Measurements from ENCODE around the gene MDFIC. TPM values are rescaled to one million over a fixed set of nuclear protein-coding genes. Genes with fewer than 3 reads are reported as not detected.

The MDFIC gene
- polyA plus RNA-seq, 3 donors: 3.2 to 53.7 (median 27.9) TPM

DNA sequence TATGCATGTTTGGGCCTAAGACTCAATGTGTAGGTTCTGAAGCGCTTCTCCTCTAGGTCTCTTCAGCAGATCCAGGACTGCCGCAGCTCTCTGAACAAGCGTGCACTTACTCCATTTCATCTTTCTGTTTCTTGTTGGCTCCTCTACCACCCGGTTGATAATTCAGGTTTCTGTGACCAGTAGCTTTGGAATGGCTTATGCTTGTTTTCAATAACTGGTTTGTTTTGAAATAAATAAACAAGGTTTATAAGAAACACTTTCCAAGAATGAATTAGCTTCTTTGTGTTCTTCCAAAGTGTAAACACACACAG lies 1.5 kb downstream of the MDFIC start:
- WGBS, 3 donors: 1 to 39% (median 2%) methylated on average over 4 of the region's 4 CpGs

DNA sequence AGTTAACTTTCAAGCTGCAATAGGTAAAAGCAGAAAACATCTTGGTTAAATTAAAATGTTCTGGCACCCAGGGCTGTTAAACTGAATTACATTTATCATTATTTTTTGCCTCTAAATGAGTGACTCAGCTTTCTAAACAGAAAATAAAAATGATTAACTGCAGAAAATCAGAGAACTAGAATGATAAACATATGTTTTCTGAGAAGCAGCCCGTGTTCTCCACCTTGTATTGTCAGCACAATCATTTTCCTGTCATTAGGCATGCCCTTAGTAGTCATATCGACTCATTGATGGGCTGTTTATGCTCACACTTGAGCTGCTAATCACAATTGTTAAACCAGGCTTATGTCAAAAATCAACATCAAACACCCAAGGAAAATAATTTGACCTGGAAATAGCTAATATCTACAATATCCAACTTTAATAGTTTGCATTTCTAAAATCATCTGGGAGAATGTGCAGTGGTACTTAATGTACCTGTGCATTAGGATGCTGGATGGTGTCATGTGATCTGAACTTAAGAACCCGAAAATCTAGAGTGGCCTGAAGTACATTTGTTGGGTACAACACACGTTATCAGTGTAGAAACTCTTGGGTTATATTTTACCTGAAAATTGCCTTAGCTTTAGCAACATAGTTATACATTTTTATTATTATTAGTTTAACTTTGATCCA lies 2.3 kb downstream of the MDFIC start:
- 51 to 73% (median 53%) methylated on average over 4 of the region's 4 CpGs for WGBS, 3 donors
- H3K27ac ChIP-seq (ENCODE audit: low read depth, low read length): no peak overlapping the region

More for the DNA sequence above, 1.5 kb downstream of the MDFIC start:
- H3K27ac ChIP-seq (ENCODE audit: low read depth, low read length): no peak overlapping the region

DNA sequence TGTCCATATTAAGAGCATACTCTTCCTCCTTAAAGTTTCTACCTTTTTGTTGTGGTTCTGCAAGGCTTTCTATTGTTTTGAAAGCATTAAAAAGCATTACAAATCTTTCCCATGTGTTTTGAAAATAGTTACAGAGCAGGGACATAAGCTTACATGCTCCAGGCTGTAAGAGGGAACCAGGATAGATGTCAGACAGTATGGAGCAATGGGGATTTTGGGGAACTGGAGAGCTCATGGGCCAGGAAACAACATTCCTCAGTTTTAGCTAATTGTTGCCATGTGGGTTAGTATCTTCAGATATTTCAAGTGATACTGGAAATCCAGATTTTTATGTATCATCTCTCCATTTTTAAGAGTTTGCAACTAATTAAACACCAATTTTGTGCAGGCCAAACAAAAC lies 3.5 kb downstream of the MDFIC start:
- no peak overlapping the region for H3K27ac ChIP-seq (ENCODE audit: low read depth, low read length)

DNA sequence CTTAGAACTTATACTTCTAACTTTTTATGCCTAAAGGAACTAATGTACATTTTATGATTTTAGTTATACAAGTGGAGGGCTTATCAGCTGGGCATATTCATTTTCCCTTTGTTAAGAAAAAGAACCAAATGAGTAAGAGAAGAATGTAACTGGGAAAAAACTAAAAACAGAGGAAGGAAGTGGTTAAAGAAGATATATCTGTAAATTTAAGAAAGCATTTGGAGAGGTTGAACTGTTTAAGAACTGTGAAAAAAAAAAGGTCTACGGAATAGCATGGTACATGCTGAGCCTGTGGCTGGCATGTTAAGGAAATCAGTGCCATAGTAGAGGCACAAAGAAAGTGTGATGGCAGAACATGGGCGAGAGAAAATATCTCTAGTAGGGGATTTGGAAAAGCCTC lies 6.2 kb downstream of the MDFIC start:
- H3K27ac ChIP-seq (ENCODE audit: low read depth, low read length): no peak overlapping the region
- 73 to 96% (median 79%) methylated on average over 1 to 2 of the region's 2 CpGs for WGBS, 3 donors

DNA sequence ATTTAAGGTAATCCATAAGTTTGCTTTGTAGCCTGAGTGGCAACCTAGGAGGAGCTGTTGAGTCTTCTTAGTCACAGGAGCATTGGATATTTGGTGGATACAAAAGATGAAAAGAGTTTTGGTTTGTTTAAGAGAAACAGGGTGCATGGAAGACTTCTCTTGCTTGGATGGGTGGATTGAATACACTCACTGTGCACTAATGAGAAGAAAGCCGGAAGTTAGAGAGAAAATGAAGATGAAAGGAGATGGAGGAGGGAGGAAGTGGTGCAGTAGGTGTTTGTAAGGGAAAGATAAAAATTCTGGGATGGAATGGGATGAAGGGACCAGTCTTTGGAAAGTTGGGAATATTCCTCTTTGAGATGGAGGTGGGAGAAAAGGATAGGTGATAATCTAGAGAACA lies 7.7 kb downstream of the MDFIC start:
- no peak overlapping the region for H3K27ac ChIP-seq (ENCODE audit: low read depth, low read length)
- WGBS, 3 donors: 83 to 90% (median 86%) methylated on average over 1 of the region's 1 CpG

DNA sequence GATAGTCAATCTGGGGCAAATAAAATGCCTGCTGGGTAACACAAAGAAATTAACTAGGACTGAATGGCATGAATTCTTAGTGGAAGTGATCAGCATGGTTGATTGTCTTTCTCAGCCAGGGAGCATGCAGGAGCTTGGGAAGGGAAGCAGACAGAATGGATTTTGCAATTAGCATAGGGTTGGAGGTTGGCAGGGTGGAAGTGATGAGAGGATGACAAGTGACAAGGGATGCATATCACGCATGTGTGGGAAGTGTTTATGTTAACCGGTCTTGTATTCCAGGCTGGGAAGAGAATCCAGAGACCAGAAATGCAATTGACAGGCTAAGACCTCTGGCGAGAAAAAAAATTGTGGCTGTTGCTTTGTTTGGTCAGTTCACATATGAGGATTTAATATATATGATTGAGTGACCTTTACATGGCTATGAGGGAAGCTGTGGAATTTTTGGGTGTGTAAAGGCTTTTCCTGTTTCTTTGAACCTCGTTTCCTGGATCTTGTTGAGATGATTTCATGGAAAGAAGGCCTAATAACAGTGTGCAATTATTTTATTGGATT lies 8.3 kb downstream of the MDFIC start:
- no peak overlapping the region for H3K27ac ChIP-seq (ENCODE audit: low read depth, low read length)
- WGBS, 3 donors: 66 to 77% (median 70%) methylated on average over 4 of the region's 4 CpGs

DNA sequence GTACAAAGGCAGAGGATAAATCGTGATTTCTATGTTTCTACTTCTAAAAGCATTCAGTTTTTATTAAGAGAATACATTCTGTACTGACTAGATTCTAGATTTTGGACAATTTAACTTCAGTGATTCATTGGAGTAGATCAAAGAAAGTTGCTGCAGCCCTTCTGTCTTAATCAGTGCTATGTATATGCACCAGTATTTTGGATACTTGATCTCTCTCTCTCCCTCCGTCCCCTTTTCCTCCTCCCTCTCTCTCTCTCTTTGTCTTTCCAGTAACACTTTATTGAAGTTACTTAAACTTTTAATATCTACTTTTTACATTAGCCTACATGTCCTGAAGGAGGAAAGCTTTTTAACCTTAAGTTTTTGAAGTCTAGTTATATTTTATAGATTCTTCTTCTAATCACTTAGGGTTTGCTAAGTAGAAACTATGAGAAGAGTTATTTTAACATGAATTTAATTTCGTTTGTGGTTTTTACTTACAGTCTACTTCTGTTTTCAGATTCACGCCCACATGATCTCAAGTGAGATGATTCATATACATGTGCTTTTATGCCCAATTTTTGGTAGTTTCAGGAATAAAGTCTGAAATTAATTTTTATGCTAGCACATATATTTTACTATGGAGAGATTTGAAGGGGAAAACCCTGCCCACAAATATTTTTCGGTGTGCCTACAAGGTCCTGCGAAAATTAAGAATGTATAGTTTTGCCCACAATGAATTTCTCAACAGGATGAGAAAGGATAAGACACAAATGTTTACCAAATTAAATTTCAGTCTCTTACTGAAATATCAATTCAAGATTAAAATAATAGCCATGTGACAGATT lies 9.1 kb downstream of the MDFIC start:
- H3K27ac ChIP-seq (ENCODE audit: low read depth, low read length): no peak overlapping the region
- WGBS, 3 donors: 45 to 72% (median 50%) methylated on average over 6 of the region's 6 CpGs

DNA sequence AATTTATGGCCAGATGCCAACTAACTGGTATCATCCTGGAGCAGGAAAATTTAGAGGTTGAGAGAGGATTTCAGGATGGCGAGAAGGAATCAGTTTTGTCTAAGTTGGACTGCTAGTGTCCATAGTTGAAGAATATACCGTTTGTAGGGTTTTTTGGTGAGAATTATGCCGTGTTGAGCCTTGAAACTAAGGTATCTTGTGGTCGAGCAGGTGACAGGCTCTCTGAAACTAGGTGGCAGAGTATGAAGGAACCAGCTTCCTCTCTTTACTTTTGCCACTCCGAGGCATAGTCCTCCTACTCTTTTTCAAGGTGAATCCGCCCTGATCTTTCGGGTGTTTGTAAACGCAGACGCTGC lies 9.7 kb downstream of the MDFIC start:
- WGBS, 3 donors: 79 to 85% (median 84%) methylated on average over 9 of the region's 9 CpGs
- no peak overlapping the region for H3K27ac ChIP-seq (ENCODE audit: low read depth, low read length)

DNA sequence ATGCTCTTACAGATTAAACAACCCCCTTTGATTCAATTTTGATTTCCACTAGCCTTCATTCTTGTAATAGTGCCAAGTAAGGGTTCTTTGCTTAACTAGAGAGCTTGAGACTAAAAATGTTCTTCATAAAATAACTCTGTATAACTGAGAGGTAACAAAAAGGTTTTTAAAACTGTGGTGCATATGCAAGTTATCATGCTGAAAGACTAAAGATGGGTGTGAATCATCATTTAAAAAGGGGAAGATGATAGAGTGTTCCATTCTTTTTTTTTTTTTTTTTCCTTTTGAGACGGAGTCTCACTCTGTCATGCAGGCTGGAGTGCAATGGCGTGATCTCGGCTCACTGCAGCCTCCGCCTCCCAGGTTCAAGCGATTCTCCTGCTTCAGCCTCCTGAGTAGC lies 11.1 kb downstream of the MDFIC start:
- no peak overlapping the region for H3K27ac ChIP-seq (ENCODE audit: low read depth, low read length)
- 80 to 92% (median 90%) methylated on average over 5 of the region's 5 CpGs for WGBS, 3 donors

DNA sequence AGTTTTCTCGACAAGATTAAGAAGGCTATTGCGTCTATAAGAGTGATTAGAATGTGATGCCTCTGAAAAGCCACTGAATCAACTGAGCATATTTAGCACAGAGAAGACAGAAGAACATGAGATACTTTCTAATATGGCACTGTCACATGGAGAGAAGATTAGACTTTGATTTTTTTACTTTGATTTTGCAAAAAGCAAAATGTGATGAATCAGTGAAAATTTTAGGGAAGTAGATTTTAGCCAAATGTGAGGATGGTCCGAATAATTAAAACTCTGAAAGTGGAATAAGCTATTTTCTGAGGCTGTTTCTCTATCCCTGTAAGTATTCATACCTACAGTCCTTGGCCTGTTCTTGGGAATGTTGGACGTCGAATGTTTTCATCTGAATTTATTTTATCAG lies 11.8 kb downstream of the MDFIC start:
- 81 to 86% (median 85%) methylated on average over 5 of the region's 5 CpGs for whole genome bisulfite sequencing, 3 donors
- H3K27ac ChIP-seq (ENCODE audit: low read depth, low read length): no peak overlapping the region

DNA sequence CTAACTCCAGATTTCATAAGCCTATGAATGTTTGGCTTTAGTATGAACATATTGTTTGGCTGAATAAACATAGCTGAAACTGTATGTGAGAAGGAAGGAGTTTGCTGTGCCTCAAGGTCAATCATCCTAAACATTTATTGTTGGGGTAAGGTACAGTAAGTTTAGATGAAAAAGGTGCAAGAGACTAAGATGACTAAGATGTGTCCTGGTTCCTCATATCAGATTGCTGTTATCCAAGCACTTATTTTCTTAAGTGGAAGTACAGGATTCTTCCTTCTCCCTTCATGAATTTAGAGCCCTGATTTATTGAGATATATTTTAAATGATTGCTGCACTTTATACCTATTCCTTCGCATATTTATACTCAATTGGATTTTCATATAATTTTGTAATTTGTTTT lies 12.2 kb downstream of the MDFIC start:
- no peak overlapping the region for H3K27ac ChIP-seq (ENCODE audit: low read depth, low read length)
- 87 to 92% (median 91%) methylated on average over 1 of the region's 1 CpG for WGBS, 3 donors

DNA sequence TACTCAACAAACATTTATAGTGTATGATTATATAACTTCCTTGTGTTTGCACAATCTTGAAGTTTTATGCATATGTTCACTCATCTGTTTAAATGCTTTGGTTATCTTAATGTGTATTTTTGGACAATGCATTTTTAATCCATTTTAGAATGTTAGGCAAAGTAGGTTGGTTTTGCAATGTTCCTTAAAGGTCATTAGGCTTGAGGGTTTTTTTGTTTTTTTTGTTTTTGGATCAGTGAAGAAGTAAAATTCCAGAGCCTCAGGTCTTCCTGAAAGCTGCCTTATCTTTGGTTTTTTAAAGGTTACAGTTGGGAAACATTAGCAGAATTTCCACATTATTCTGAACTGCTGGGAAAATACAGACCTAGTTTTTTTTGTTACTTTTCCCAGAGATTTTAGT lies 12.8 kb downstream of the MDFIC start:
- no peak overlapping the region for H3K27ac ChIP-seq (ENCODE audit: low read depth, low read length)

DNA sequence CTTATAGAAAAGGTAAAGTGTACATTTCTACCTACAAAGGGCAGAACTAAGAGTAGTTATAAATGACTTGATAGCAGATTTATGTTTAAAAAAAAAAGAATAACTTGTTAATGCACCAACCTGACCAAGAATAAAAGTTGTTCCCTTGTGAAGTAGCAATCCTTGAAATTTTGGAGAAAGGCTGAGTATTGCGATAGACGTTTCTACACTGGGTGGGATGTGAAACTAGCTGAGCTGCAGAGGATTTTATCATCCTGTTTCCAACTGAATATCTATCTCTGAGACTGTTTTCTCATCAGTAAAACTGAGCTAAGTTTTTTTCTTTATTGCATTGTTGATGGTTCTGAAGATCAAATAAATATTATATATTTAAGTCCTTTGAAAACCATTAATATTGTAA lies 14.6 kb downstream of the MDFIC start:
- 63 to 86% (median 65%) methylated on average over 2 of the region's 2 CpGs for WGBS, 3 donors
- H3K27ac ChIP-seq (ENCODE audit: low read depth, low read length): no peak overlapping the region

DNA sequence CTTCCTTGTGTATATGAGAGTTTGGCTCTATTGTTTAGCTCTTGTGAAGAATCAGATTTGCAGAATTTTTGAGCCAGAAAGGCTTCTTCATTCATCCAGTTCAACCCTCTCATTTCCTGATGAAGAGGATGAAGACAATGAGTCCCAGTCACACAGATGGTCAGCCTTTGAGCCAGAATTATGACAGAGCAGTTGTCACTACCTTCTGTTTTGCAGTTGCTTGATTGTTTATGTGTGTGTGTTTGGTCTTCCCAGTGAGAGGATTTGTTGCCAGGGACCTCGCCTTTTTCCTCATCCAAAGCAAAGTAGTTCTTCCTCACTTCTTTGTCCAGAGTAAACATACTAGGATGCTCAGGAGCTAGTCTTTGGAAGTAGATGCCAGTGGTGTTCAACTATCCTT lies 15.6 kb downstream of the MDFIC start:
- 79 to 80% (median 80%) methylated on average over 1 of the region's 1 CpG for WGBS, 3 donors
- H3K27ac ChIP-seq (ENCODE audit: low read depth, low read length): no peak overlapping the region

DNA sequence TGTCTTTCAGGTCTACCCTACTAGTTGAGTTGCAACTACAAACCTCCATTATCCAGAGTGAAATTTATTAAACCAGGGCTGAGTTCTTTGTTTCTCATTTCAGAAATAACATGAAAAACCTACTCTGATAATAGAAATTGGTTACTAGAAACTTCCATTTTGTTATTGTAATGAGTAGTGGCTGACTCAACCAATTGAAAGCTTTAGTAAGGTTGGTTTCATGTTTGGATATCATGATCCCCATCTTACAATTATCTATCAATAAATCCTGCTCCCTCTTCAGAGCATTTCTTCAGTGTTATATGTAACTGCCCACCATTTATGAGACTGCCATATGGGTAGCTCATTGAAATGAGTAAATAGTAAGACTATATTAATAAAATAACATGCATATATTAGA lies 16.9 kb downstream of the MDFIC start:
- no peak overlapping the region for H3K27ac ChIP-seq (ENCODE audit: low read depth, low read length)

DNA sequence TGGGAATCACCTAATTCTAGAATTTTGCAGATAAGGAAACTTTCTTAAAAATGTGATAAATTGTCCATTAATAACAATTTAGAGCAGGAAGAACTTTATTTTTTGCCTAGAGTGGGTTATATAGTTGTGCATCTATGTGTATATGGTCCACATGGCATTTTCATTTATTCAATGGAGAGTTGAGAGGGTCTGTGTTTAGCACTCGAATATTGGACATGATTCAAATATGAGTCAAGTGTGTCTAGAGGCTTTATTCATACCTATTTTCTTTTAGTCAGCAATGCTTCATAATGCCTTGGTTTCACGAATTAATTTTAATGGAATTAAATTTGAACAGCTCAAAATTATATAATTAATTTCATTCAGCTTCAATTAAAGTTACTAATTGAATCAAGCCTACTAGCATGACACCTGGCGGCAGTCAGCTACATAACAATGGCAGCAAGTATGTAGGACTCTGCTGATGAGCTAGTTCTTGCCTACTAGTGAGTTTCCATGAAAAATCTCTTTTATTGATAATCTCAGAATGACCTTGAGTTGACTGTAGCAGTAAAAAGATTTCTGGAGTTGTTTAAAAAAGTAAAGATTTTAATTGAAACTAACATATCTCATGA lies 17.7 kb downstream of the MDFIC start:
- no peak overlapping the region for H3K27ac ChIP-seq (ENCODE audit: low read depth, low read length)
- 73 to 88% (median 79%) methylated on average over 3 of the region's 3 CpGs for WGBS, 3 donors

DNA sequence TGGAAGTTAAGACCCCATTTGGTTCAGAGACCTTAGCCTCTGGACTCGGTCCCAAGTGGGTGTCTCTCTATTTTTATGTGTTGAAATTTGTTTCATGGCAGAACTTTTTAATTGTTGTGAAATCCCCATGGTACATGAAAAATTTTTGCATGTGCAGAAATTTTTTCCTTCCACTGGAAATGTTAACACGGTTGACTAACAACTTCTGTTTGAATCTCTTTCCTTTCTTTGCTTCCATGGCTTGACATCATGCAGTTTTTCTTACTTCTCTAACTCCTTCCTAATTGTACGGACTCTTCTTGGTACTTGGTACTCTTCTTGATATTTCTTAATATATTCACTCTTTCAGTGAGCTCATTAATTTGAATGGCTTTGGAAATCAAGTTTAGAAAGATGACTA lies 18.3 kb downstream of the MDFIC start:
- 65 to 88% (median 75%) methylated on average over 3 of the region's 3 CpGs for WGBS, 3 donors

DNA sequence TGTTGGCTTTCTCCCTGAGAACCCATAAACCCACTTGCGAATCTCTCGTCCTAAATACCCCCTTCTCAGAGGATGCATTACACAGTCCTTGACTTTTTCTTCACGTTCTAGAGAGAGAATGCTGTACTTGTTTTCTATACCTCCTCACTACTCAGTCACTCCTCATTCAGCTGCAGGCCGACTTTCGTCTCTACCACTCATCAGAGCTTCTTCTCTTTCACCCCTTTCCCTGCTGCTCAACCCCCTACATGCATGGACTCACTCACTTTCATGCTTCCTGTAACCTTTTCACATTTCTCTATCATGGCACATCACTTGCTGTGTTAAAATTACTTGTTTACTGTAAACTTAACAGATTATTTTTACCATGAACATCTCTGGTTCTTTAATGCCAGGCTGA lies 19.8 kb downstream of the MDFIC start:
- 88 to 98% (median 93%) methylated on average over 5 of the region's 5 CpGs for WGBS, 3 donors
- H3K27ac ChIP-seq (ENCODE audit: low read depth, low read length): no peak overlapping the region

More for the DNA sequence above, 18.3 kb downstream of the MDFIC start:
- H3K27ac ChIP-seq (ENCODE audit: low read depth, low read length): no peak overlapping the region

DNA sequence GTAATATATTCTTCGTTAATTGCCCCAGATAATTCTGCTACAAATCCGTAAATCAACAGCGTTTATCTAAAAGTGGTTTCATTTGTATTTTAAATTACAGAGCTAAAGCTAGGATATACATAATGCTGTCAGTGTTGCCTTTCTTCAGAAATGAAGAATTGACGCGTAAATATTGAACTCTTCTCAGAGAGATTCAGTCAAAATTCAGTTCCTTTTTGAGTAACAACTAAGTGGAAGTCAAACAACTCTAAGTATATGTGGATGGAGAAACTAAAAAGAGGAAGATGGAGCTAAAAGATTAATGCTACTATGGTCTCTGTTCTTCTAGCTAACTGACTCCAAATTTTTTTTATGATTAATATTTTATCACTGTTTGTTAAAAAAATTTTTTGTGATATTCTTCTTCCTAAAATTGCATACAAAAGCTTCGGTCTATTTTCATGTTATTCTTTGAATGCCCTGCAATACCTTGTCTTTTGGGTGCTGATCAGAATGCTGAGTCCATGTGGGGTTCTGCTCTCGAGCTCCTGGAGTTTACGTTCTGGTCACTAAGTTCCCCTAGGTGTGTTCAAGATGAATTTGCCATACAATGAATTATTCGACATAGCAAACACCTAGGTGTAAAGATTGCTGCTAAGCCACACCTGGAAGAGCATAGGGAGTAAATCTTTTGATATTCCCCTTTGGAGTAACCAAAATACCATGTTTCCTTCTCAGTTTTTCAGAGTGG lies 20.7 kb downstream of the MDFIC start:
- 77 to 83% (median 82%) methylated on average over 9 of the region's 9 CpGs for WGBS, 3 donors
- H3K27ac ChIP-seq (ENCODE audit: low read depth, low read length): no peak overlapping the region
